IPS-15b (cell line): ENCODE measurements around the gene PTPA.
"Not testable (repeated sequence)": the region's sequence is repeated elsewhere in the genome, so short reads cannot be mapped to it uniquely, and the experiment has no call there.

ENCODE experiments used
- H3K27me3 ChIP-seq: one replicate; pipeline ENCODE4 v1.6.1; 2013; ENCODE audit warnings: low read length; ENCODE audit not compliant: control insufficient read depth, insufficient read depth
- H3K36me3 ChIP-seq: one replicate; pipeline ENCODE4 v1.6.1; 2013; ENCODE audit warnings: low read length; ENCODE audit not compliant: control insufficient read depth, insufficient read depth
- H3K4me1 ChIP-seq: one replicate; pipeline ENCODE4 v1.6.1; 2013; ENCODE audit warnings: mild to moderate bottlenecking, low read length; ENCODE audit not compliant: control insufficient read depth, insufficient read depth
- H3K4me3 ChIP-seq: one replicate; pipeline ENCODE4 v1.5.1; 2013; ENCODE audit warnings: low read depth, low read length
- H3K9ac ChIP-seq: one replicate; pipeline ENCODE4 v1.6.1; 2013; ENCODE audit warnings: low read depth, mild to moderate bottlenecking, low read length
- H3K9me3 ChIP-seq: one replicate; pipeline ENCODE4 v1.6.1; 2013; ENCODE audit warnings: mild to moderate bottlenecking, low read length; ENCODE audit not compliant: control insufficient read depth, insufficient read depth

Gene PTPA

GRCh38 chr9:129151469-129151868 is 40.3 kb downstream of the PTPA start:
- H3K36me3 ChIP-seq = peaks cover 33% of the 10 kb centered on the region
- no peaks in the 10 kb centered on the region for H3K27me3 ChIP-seq
- no peaks in the 10 kb centered on the region for H3K9me3 ChIP-seq
- H3K4me3 ChIP-seq = no peak overlapping the region
- no peak overlapping the region for H3K9ac ChIP-seq
- peaks cover 3% of the 10 kb centered on the region for H3K4me1 ChIP-seq

- H3K9ac ChIP-seq = no peak overlapping the region
- H3K36me3 ChIP-seq = peaks cover 15% of the 10 kb centered on the region
- H3K4me1 ChIP-seq = no peaks in the 10 kb centered on the region
- H3K27me3 ChIP-seq = no peaks in the 10 kb centered on the region
- H3K9me3 ChIP-seq = no peaks in the 10 kb centered on the region
- no peak overlapping the region for H3K4me3 ChIP-seq
Observed at GRCh38 chr9:129154866-129155477, 43.8 kb downstream of the PTPA start.

GRCh38 chr9:129156163-129156562 is 44.9 kb downstream of the PTPA start:
- no peak overlapping the region for H3K9ac ChIP-seq

GRCh38 chr9:129160712-129161533 is 49.7 kb downstream of the PTPA start:
- Histone ChIP-seq H3K4me3 (no peak overlapping the region), H3K4me1 (no peaks in the 10 kb centered on the region)

More at GRCh38 chr9:129156163-129156562, 44.9 kb downstream of the PTPA start:
- Histone ChIP-seq H3K9me3 (no peaks in the 10 kb centered on the region), H3K4me1 (no peaks in the 10 kb centered on the region), H3K4me3 (no peak overlapping the region), H3K27me3 (no peaks in the 10 kb centered on the region), H3K36me3 (peaks cover 15% of the 10 kb centered on the region)

GRCh38 chr9:129161534-129161837 is 50.3 kb downstream of the PTPA start:
- Histone ChIP-seq H3K9ac (no peak overlapping the region), H3K36me3 (no peaks in the 10 kb centered on the region), H3K4me3 (no peak overlapping the region), H3K27me3 (no peaks in the 10 kb centered on the region), H3K9me3 (no peaks in the 10 kb centered on the region), H3K4me1 (no peaks in the 10 kb centered on the region)

More at GRCh38 chr9:129160712-129161533, 49.7 kb downstream of the PTPA start:
- Histone ChIP-seq H3K9ac (no peak overlapping the region), H3K27me3 (no peaks in the 10 kb centered on the region), H3K36me3 (peaks cover 2% of the 10 kb centered on the region), H3K9me3 (no peaks in the 10 kb centered on the region)

GRCh38 chr9:129162497-129163197 is 51.4 kb downstream of the PTPA start:
- Histone ChIP-seq H3K4me3 (no peak overlapping the region), H3K27me3 (no peaks in the 10 kb centered on the region), H3K4me1 (peaks cover 5% of the 10 kb centered on the region), H3K9me3 (no peaks in the 10 kb centered on the region), H3K36me3 (no peaks in the 10 kb centered on the region), H3K9ac (no peak overlapping the region)

- peaks cover 11% of the 10 kb centered on the region for H3K4me1 ChIP-seq
- H3K4me3 ChIP-seq = not testable (repeated sequence)
Observed at GRCh38 chr9:129163198-129163670, 52.0 kb downstream of the PTPA start.

GRCh38 chr9:129163753-129164152 is 52.5 kb downstream of the PTPA start:
- H3K4me1 ChIP-seq = peaks cover 11% of the 10 kb centered on the region

More at GRCh38 chr9:129163198-129163670, 52.0 kb downstream of the PTPA start:
- not testable (repeated sequence) for H3K9me3 ChIP-seq, H3K27me3 ChIP-seq, H3K9ac ChIP-seq, H3K36me3 ChIP-seq

GRCh38 chr9:129164246-129164930 is 53.2 kb downstream of the PTPA start:
- no peaks in the 10 kb centered on the region for H3K36me3 ChIP-seq
- H3K9ac ChIP-seq = no peak overlapping the region
- H3K4me3 ChIP-seq = no peak overlapping the region
- H3K9me3 ChIP-seq = no peaks in the 10 kb centered on the region
- H3K27me3 ChIP-seq = no peaks in the 10 kb centered on the region
- peaks cover 11% of the 10 kb centered on the region for H3K4me1 ChIP-seq

More at GRCh38 chr9:129163753-129164152, 52.5 kb downstream of the PTPA start:
- Histone ChIP-seq H3K9me3 (no peaks in the 10 kb centered on the region), H3K9ac (no peak overlapping the region), H3K4me3 (no peak overlapping the region), H3K36me3 (no peaks in the 10 kb centered on the region), H3K27me3 (no peaks in the 10 kb centered on the region)

- Histone ChIP-seq H3K9me3 (no peaks in the 10 kb centered on the region), H3K4me1 (peaks cover 11% of the 10 kb centered on the region), H3K36me3 (no peaks in the 10 kb centered on the region), H3K4me3 (no peak overlapping the region), H3K9ac (no peak overlapping the region), H3K27me3 (no peaks in the 10 kb centered on the region)
Observed at GRCh38 chr9:129165198-129165597, 54.0 kb downstream of the PTPA start.
